ENCODE measurements around the gene SNX8.

DNA sequence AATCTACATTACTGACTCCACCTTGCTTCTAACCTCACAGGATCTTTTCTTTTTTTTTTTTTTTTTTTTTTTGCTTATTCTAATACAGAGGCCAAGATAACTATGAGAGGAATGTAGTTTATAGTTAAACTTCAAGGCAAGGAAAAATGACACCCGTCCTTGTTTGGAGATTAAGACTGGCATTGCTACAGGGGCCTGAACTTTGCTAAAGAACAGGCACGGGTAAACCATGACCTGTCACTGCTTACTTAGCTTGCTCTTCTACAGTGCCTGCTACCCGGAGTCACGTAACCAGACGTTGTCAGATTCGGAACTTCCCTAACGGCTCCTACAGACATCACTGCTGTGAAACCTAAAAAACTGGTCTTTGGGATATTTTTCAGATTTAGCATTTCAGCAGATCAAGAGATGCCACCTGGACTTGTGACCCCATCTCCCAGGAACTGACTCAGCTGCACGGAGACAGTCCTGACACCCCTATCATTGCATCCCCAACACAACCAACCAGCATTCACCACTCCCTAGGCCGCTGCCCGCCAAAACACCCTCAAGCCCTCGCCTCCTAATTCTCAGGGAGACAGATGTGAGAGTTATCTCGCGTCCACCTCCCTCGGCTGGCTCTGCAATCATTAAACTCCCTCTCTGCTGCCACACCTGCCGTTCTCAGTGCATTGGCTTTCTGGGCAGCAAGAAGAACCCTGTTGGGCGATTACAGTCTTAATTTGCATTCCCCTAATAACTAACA, 109.0 kb downstream of the SNX8 start:
- TF ChIP-seq, protein P1, sequence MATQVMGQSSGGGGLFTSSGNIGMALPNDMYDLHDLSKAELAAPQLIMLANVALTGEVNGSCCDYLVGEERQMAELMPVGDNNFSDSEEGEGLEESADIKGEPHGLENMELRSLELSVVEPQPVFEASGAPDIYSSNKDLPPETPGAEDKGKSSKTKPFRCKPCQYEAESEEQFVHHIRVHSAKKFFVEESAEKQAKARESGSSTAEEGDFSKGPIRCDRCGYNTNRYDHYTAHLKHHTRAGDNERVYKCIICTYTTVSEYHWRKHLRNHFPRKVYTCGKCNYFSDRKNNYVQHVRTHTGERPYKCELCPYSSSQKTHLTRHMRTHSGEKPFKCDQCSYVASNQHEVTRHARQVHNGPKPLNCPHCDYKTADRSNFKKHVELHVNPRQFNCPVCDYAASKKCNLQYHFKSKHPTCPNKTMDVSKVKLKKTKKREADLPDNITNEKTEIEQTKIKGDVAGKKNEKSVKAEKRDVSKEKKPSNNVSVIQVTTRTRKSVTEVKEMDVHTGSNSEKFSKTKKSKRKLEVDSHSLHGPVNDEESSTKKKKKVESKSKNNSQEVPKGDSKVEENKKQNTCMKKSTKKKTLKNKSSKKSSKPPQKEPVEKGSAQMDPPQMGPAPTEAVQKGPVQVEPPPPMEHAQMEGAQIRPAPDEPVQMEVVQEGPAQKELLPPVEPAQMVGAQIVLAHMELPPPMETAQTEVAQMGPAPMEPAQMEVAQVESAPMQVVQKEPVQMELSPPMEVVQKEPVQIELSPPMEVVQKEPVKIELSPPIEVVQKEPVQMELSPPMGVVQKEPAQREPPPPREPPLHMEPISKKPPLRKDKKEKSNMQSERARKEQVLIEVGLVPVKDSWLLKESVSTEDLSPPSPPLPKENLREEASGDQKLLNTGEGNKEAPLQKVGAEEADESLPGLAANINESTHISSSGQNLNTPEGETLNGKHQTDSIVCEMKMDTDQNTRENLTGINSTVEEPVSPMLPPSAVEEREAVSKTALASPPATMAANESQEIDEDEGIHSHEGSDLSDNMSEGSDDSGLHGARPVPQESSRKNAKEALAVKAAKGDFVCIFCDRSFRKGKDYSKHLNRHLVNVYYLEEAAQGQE (IDR thresholded peaks at IDR 0.05; ENCODE audit: low read depth): no peak
- TF ChIP-seq EP300 (IDR thresholded peaks at IDR 0.05; ENCODE audit: borderline replicate concordance): no peak
- no peak for TF ChIP-seq TCF12 (IDR thresholded peaks at IDR 0.05; ENCODE audit: low read depth)
- no peak for TF ChIP-seq RAD21 (IDR thresholded peaks at IDR 0.05; ENCODE audit: low read depth)
- TF ChIP-seq TEAD4 (IDR thresholded peaks at IDR 0.05): no peak
- TF ChIP-seq, protein P2, sequence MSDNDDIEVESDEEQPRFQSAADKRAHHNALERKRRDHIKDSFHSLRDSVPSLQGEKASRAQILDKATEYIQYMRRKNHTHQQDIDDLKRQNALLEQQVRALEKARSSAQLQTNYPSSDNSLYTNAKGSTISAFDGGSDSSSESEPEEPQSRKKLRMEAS (IDR thresholded peaks at IDR 0.05): no peak
- TF ChIP-seq, protein P3, sequence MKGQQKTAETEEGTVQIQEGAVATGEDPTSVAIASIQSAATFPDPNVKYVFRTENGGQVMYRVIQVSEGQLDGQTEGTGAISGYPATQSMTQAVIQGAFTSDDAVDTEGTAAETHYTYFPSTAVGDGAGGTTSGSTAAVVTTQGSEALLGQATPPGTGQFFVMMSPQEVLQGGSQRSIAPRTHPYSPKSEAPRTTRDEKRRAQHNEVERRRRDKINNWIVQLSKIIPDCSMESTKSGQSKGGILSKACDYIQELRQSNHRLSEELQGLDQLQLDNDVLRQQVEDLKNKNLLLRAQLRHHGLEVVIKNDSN (IDR thresholded peaks at IDR 0.05): no peak
- no peak for TF ChIP-seq YY1 (IDR thresholded peaks at IDR 0.05; ENCODE audit: low read depth)
- TF ChIP-seq CEBPB (IDR thresholded peaks at IDR 0.05): no peak
- no peak for TF ChIP-seq TAF1 (IDR thresholded peaks at IDR 0.05; ENCODE audit: low read depth)
- no peak for TF ChIP-seq EGR1 (IDR thresholded peaks at IDR 0.05)
- no peak for TF ChIP-seq FOXM1 (IDR thresholded peaks at IDR 0.05; ENCODE audit: borderline replicate concordance, low read depth)

Data from Ishikawa (cell line).